Body of pancreas (tissue), 4 donors: ENCODE data around the gene GPRC6A. TPM values are rescaled to one million over a fixed set of nuclear protein-coding genes. Genes with fewer than 3 reads are reported as not detected.

Source experiments
- ATAC-seq: fragments of 150-250 bp; one replicate; pipeline ENCODE4 v1.9.1; 2016
- DNase-seq, 4 donors: peaks; one replicate each; pipeline ENCODE4 v3.0.0-alpha.2; 2019
- H3K27ac ChIP-seq, 4 donors: fragments of 200-600 bp; sonication (generic); 1 replicate in 3 of 4; 2 replicates in 1 of 4; pipeline versions ENCODE4 v1.5.1 to v1.6.1; 2016 to 2019; ENCODE audit warnings: mild to moderate bottlenecking in 1 of 4, mixed read lengths in 1 of 4, moderate library complexity in 1 of 4
- H3K27me3 ChIP-seq, 2 donors: fragments of 200-600 bp; sonication (generic); one replicate each; pipeline ENCODE4 v1.6.0; 2016; ENCODE audit warnings: mild to moderate bottlenecking in 1 of 2
- H3K36me3 ChIP-seq, 2 donors: fragments of 200-600 bp; sonication (generic); replicated peaks in 1 of 2; 2 replicates each; pipeline ENCODE4 v1.5.1; 2016; ENCODE audit warnings: low read depth in 2 of 2; ENCODE audit not compliant: insufficient read depth in 1 of 2
- H3K4me1 ChIP-seq: fragments of 200-600 bp; sonication (generic); one replicate; pipeline ENCODE4 v1.6.0; 2016
- H3K4me3 ChIP-seq, 2 donors: fragments of 200-600 bp; sonication (generic); 1 replicate in 1 of 2; 2 replicates in 1 of 2; pipeline ENCODE4 v1.5.1; 2016 to 2019
- H3K9me3 ChIP-seq, 3 donors: fragments of 200-600 bp; sonication (generic); 1 replicate in 2 of 3; 2 replicates in 1 of 3; pipeline ENCODE4 v1.5.1; 2016
- CTCF ChIP-seq, 7 experiments: fragments of 450-650 bp in 4 of 7; fragments of 200-600 bp in 3 of 7; sonication (generic) in 3 of 7; IDR thresholded peaks; one replicate each; pipeline ENCODE4 v1.5.1; 2016 to 2019; ENCODE audit warnings: antibody characterized with exemption in 7 of 7
- POLR2A ChIP-seq, 3 donors: fragments of 450-650 bp; IDR thresholded peaks; one replicate each; pipeline ENCODE4 v1.6.1; 2016; ENCODE audit warnings: antibody characterized with exemption in 3 of 3, mild to moderate bottlenecking in 2 of 3
- WGBS, 2 donors: methylation state at CpG; one replicate each; pipeline ENCODE4 v1.1.5; 2017; 5-methylcytosine and 5-hydroxymethylcytosine counted together
- intact Hi-C: fragments of 100-400 bp; cut with DNase I; formaldehyde crosslinking; loops from one replicate; pipeline ENCODE4 v1.15.1; 2023
- total RNA-seq, 2 donors: library from RNA; depleted of rRNA; stranded (reverse); fragments of >200 nt; gene quantifications; one replicate each; pipeline ENCODE4 v1.1.0, GENCODE V29; 2016

GPRC6A gene
- total RNA-seq, 2 donors from 2014 or later, result not detected

DNA sequence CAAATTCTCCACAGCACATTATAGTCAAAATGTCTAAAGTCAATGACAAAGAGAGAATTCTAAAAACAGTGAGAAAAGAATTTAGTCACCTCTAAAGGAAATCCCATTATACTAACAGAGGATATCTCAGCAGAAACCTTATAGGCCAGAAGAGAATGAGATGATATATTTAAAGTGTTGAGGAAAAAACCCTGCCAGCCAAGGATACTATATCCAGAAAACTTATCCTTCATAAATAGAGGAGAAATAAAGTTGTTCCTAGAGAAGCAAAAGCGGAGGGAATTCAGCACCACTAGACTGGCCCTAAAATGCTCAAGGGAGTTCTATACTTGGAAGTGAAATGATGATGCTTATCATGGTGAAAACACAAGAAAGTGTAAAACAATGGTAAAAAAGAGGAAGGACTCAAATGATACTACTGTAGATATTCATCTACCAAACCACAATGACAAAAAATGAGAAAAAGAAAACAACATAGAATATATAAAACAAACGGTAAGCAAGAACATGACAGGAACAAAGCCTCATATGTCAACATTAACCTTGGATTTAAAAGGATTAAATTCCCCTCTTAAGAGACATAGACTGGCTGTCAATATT lies 16.7 kb downstream of the GPRC6A start:
- intact Hi-C loops, result no loop called here
- Histone ChIP-seq H3K27ac (no peak overlapping the region), H3K9me3 (no peaks in the 10 kb centered on the region), H3K27me3 (no peaks in the 10 kb centered on the region), H3K4me3 (no peak overlapping the region), H3K36me3 (no peaks in the 10 kb centered on the region), H3K4me1 (no peaks in the 10 kb centered on the region)
- ATAC-seq (no peak), DNase-seq (no peak)
- 72 to 79% methylated on average over 2 of the region's 2 CpGs for WGBS, 2 donors
- TF ChIP-seq CTCF (IDR thresholded peaks at IDR 0.05) (no peak), POLR2A (IDR thresholded peaks at IDR 0.05) (no peak)

- Histone ChIP-seq H3K4me3 (no peak overlapping the region), H3K36me3 (no peaks in the 10 kb centered on the region), H3K27ac (no peak overlapping the region), H3K9me3 (no peaks in the 10 kb centered on the region), H3K4me1 (no peaks in the 10 kb centered on the region), H3K27me3 (no peaks in the 10 kb centered on the region)
- no peak for DNase-seq
- ATAC-seq, result no peak
- intact Hi-C loops, result no loop called here
- TF ChIP-seq POLR2A (IDR thresholded peaks at IDR 0.05) (no peak), CTCF (IDR thresholded peaks at IDR 0.05) (no peak)
Observed at GRCh38 chr6:116801971-116802370, 26.9 kb downstream of the GPRC6A start.

DNA sequence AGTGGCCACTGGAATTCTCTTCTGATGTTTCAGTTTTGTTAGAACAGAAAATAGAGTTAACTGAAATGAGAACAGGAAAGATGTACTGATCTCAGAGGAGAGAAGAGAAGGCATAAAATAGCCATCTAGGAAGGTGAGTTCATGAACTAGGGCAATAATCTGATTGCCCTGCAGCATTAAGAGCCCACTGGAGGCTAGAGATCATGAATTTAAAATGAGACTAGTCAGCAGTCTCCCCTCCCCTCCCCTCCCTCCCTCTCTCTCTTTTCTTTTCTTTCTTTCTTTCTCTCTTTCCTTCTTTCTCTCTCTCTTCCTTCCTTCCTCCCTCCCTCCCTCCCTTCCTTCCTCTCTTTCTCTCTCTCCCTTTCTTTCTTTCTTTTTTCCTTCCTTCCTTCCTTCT lies 28.9 kb downstream of the GPRC6A start:
- no peaks in the 10 kb centered on the region for H3K36me3 ChIP-seq
- TF ChIP-seq POLR2A (IDR thresholded peaks at IDR 0.05) (no peak), CTCF (IDR thresholded peaks at IDR 0.05) (no peak)
- no peaks in the 10 kb centered on the region for H3K27me3 ChIP-seq
- no peak for DNase-seq
- no peak overlapping the region for H3K4me3 ChIP-seq
- no peaks in the 10 kb centered on the region for H3K9me3 ChIP-seq
- intact Hi-C loops, result no loop called here
- ATAC-seq, result no peak
- H3K4me1 ChIP-seq, result no peaks in the 10 kb centered on the region
- H3K27ac ChIP-seq, result no peak overlapping the region

GRCh38 chr6:116797585-116797984 lies 31.3 kb downstream of the GPRC6A start:
- no peak for TF ChIP-seq POLR2A (IDR thresholded peaks at IDR 0.05)
- no peak for TF ChIP-seq CTCF (IDR thresholded peaks at IDR 0.05)
- intact Hi-C loops, result no loop called here
- Histone ChIP-seq H3K36me3 (no peaks in the 10 kb centered on the region), H3K27ac (no peak overlapping the region), H3K4me1 (no peaks in the 10 kb centered on the region), H3K9me3 (no peaks in the 10 kb centered on the region), H3K27me3 (no peaks in the 10 kb centered on the region), H3K4me3 (no peak overlapping the region)
- ATAC-seq (no peak), DNase-seq (no peak)
- WGBS, 2 donors, result 30 to 40% methylated on average over 2 of the region's 2 CpGs

DNA sequence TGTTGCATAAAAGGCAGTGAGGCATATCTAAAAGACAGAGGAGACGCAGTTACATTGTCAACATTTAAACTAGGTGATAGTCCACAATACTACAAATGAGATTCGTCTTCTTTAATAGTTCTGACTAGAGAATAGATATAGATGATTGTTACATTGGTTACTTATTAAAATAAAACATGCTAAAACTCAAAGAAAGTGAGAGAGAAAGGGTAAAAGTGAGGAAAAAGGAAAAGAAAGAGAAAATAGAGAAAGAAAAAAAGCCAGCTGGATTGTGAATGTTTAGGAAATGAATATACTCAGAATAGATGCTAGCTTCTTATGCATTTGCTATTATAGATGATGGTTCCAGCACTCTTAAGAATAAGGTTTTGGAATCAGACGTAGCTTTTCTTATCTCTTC lies 35.7 kb downstream of the GPRC6A start:
- no peak for TF ChIP-seq POLR2A (IDR thresholded peaks at IDR 0.05)
- no peak for TF ChIP-seq CTCF (IDR thresholded peaks at IDR 0.05)
- WGBS, 2 donors, result 41 to 45% methylated on average over 3 of the region's 3 CpGs
- Histone ChIP-seq H3K9me3 (no peaks in the 10 kb centered on the region), H3K27ac (no peak overlapping the region), H3K4me3 (no peak overlapping the region), H3K4me1 (no peaks in the 10 kb centered on the region), H3K36me3 (no peaks in the 10 kb centered on the region), H3K27me3 (no peaks in the 10 kb centered on the region)
- ATAC-seq, result no peak
- no peak for DNase-seq
- intact Hi-C loops, result no loop called here
